C4-2B (cell line): ENCODE results near the gene TAGLN2.
A peak's percentile ranks its signal among the peaks of the same experiment; 100 is the strongest.

Experiments used
- H3K27ac ChIP-seq: fragments of 450-650 bp; 2 replicates; pipeline ENCODE4 v1.5.1; 2017
- ZFX ChIP-seq: fragments of 450-650 bp; IDR thresholded peaks from 2 replicates; pipeline ENCODE4 v1.6.1; 2017
- TF ChIP-seq, protein P1 (sequence below): fragments of 450-650 bp; conservative IDR thresholded peaks from 2 replicates; pipeline ENCODE4 v1.5.1; 2017; ENCODE audit warnings: mild to moderate bottlenecking

TAGLN2 gene

GRCh38 chr1:159892944-159893343 lies 32.4 kb downstream of the TAGLN2 start:
- H3K27ac ChIP-seq, result no peak overlapping the region
- TF ChIP-seq ZFX, result no peak
- TF ChIP-seq, protein P1, sequence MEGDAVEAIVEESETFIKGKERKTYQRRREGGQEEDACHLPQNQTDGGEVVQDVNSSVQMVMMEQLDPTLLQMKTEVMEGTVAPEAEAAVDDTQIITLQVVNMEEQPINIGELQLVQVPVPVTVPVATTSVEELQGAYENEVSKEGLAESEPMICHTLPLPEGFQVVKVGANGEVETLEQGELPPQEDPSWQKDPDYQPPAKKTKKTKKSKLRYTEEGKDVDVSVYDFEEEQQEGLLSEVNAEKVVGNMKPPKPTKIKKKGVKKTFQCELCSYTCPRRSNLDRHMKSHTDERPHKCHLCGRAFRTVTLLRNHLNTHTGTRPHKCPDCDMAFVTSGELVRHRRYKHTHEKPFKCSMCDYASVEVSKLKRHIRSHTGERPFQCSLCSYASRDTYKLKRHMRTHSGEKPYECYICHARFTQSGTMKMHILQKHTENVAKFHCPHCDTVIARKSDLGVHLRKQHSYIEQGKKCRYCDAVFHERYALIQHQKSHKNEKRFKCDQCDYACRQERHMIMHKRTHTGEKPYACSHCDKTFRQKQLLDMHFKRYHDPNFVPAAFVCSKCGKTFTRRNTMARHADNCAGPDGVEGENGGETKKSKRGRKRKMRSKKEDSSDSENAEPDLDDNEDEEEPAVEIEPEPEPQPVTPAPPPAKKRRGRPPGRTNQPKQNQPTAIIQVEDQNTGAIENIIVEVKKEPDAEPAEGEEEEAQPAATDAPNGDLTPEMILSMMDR, result no peak

DNA sequence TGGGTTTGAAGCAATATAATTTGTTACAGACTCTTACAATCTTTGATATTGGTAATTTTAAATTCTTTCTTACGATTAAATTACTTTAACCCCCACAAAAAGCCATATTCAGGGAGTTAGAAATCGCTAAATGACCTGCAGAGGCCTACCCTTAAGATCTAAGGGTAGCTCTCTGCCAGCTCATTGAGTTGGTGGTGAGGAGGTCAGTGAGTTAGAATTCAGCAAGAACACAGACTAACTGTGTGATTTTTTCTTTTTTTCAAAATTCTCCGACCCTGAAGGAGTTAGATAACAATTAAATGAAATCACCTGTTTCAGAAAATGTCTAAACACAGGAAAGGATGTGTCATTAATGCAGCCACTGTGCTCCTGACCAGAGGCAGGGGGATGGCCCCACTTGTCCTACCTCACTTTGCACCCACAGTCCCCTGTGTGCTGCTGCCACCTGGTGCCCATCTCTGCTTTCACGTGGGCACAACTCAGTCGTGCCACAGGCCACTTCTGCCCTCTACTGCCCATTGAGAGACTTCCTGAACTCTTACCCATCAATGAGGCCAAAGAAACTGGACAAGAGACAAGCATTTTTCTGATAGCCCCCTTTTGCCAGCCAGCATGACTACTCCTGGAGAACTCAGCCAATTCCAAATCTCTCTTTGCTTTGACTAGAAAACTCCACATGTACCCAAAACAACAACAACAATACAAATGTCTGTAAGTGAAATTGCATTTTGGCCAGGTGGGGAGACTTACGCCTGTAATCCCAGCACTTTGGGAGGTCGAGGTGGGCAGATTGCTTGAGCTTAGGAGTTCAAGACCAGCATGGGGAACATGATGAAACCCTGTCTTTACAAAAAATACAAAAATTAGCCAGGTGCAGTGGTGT lies 33.8 kb downstream of the TAGLN2 start:
- no peak overlapping the region for H3K27ac ChIP-seq

DNA sequence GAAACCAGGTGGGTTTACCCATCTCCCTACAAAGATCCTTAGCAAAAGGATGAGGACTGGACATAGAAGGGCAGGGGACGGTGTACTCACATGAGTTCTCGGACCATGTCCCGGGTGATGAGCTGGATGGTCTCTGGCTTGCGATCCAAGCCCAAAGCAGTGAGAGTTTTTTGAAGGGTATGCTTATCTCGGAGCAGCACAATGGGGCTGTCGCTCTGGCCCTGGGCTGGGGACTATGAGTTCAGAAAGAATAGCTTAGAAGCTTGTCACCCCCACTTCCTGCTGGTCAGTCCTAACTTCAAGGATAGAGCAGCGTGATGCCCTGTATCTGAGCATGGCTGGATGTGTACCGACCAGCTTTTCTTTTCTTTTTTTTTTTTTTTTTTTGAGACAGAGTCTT lies 34.9 kb downstream of the TAGLN2 start:
- TF ChIP-seq ZFX, result no peak
- TF ChIP-seq, protein P1, result no peak
- H3K27ac ChIP-seq, result no peak overlapping the region

More for the DNA sequence above, 33.8 kb downstream of the TAGLN2 start:
- TF ChIP-seq ZFX, result no peak
- TF ChIP-seq, protein P1, result peak; percentile 100

GRCh38 chr1:159889821-159890252 lies 35.5 kb downstream of the TAGLN2 start:
- TF ChIP-seq, protein P1, result no peak
- no peak for TF ChIP-seq ZFX

DNA sequence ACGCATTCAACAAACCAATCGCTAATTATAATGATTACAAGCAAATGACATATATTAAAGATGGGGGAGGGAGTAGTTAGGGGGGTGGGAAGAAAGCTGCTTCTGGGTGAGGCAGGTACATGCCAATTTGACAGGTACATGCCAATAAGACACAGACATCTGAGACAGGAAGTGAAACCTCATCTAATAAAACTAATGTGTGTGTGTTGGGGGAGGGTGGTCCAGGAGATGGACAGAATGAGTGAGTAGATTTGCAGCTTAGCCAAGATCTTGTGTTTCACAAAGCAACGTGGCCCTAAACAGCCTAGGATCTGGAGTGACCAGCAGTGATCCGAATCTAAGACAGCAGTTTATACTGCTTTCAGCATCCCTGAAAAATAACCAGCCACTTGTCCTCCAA lies 36.1 kb downstream of the TAGLN2 start:
- no peak for TF ChIP-seq ZFX
- TF ChIP-seq, protein P1, result no peak
- no peak overlapping the region for H3K27ac ChIP-seq

More at GRCh38 chr1:159889821-159890252, 35.5 kb downstream of the TAGLN2 start:
- no peak overlapping the region for H3K27ac ChIP-seq

GRCh38 chr1:159884296-159884695 lies 41.0 kb downstream of the TAGLN2 start:
- no peak overlapping the region for H3K27ac ChIP-seq
- TF ChIP-seq, protein P1, result no peak
- TF ChIP-seq ZFX, result no peak

GRCh38 chr1:159883134-159883533 lies 42.2 kb downstream of the TAGLN2 start:
- TF ChIP-seq ZFX, result no peak
- TF ChIP-seq, protein P1, result no peak
- H3K27ac ChIP-seq, result no peak overlapping the region
